GM18498 (cell line): ENCODE measurements around the gene SRPRB.
"Not testable (repeated sequence)": the region's sequence is repeated elsewhere in the genome, so short reads cannot be mapped to it uniquely, and the experiment has no call there.

Source experiments
- ATAC-seq: cut with Tn5 transposase; IDR thresholded peaks from one replicate; pipeline ENCODE4 v1.9.1; 2021; ENCODE audit warnings: mild to moderate bottlenecking, moderate library complexity; ENCODE audit not compliant: unreplicated experiment

The SRPRB gene

GRCh38 chr3:133777807-133778568, 27.6 kb upstream of the SRPRB start:
- no peak for ATAC-seq

DNA sequence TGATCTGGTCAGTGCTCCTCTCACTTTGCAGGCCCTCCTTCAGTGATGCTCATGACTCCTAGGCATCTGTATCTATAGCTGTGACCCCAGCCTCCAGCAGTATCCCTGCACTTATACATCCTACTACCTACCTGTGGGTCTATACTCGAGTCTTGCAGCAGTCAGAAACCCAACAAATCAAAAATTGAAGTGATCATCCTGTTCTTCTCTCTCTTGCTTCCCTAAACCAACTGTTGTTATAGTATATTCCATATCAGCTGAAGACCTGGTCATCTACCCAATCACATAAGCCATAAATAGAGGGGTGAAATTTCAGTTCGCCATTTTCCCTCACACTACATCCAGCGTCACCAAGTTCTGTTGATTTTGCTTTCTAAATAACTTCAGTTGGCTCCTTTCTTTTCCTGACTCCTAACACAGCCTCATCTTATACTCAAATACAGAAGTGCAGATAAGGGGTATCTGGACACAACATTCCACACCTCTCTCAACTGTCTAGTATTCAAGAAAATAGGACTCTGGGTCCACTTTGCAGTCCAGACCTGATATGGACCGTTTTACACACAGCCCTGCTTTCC, 25.9 kb upstream of the SRPRB start:
- no peak for ATAC-seq

- ATAC-seq = not testable (repeated sequence)
Measured at GRCh38 chr3:133780756-133781155, 24.9 kb upstream of the SRPRB start.

GRCh38 chr3:133781570-133781969, 24.0 kb upstream of the SRPRB start:
- ATAC-seq = no peak

DNA sequence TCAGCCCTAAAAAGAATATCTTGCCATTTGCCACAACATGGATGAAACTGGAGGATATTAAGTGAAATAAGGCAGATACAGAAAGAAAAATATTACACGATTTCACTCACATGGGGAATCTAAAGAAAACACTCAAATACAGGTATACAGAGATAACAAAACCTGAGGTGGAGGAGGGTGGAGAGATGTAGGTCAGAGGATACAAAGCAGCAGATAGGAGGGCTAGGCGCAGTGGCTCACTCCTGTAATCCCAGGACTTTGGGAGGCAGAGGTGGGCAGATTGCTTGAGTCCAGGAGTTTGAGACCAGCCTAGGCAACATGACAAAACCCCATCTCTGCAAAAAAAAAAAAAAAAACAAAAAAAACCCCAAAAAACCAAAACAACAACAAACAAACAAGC, 23.2 kb upstream of the SRPRB start:
- no peak for ATAC-seq

DNA sequence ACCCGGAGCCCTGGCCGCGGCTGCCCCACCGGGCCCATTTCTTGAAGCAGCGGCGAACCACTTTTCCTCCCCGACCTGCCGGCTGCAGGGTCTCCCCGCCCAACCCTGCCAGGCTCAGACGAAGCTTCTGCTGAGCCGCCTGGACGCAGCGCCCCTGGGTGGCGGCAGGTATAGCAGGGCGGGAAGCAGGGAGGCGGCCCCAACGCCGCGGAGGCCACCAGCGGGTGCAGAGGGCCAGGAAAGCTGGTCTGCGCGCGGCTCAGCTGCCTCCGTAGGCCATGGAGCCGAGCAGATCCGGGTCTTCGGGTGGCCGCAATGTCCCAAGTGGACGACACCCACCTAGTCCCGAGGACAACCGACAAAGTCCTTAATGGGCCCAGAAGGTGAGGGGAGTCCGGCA, 21.9 kb upstream of the SRPRB start:
- ATAC-seq = no peak

GRCh38 chr3:133788024-133788423, 17.6 kb upstream of the SRPRB start:
- no peak for ATAC-seq

DNA sequence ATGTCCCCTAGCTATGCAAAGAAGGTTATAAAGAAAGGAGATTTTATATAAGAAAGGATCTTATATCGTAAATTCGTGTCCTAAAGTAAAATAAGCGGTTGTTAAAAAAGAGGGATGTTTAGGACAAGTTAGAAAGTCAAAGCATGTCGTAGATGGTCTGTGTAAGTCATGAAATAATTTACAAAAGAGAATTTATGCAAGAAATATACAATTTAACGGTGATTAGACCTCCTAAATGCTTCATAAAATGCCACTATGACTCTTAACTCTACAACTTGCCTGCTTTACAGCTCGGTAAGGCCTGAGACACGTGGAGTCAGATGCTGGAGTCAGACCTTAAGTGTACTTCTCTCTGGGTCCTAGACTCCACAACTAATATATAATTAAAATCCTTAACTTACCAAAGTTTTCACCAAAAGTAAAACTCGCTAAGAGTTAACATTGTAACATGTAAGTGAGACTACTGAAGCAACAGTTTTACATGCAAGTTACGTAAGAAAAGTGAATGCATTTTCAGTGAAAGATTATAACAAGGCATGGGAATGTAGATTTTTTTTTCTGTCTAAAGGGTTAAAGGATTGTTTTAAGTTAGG, 13.3 kb upstream of the SRPRB start:
- ATAC-seq = no peak

DNA sequence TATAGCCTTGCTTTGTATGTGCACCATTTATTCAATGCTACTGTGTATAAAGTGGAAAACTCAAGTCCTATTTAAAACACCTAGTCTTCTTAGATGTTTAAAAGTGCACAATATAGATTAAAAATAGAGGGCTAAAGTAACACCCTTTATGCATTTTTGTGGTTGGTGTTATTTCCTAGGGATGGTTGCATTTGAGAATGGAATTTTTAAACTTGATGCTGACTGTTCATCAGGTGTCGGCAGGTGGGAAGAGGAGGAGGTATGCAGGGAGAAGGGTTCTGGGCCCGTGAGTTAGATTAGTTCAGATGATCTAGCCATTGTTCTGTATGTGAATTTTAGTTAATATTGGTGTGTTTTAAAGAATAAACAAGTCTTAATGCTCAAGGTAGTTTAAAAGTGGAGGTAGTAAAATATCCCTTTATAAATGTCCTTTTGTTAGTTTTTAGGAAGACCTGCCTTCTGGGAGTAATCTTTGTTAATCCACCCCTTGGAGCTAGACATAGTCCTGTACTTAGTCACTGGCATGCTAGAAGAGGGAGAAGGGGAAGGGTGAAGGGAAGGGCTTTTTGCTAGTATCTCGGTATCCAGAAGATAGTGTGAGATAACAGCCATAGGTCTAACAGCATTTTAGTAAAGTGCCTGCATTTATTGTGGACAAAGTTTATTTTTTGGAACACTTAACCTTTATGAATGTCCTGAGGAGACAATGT, 8.1 kb upstream of the SRPRB start:
- no peak for ATAC-seq

- ATAC-seq = no peak
Measured at GRCh38 chr3:133799794-133800585, 5.6 kb upstream of the SRPRB start.

GRCh38 chr3:133803469-133803868, 2.1 kb upstream of the SRPRB start:
- no peak for ATAC-seq

- ATAC-seq = no peak
Measured at GRCh38 chr3:133804896-133805295, 719 bp upstream of the SRPRB start.

GRCh38 chr3:133805384-133805701, 272 bp upstream of the SRPRB start:
- no peak for ATAC-seq

DNA sequence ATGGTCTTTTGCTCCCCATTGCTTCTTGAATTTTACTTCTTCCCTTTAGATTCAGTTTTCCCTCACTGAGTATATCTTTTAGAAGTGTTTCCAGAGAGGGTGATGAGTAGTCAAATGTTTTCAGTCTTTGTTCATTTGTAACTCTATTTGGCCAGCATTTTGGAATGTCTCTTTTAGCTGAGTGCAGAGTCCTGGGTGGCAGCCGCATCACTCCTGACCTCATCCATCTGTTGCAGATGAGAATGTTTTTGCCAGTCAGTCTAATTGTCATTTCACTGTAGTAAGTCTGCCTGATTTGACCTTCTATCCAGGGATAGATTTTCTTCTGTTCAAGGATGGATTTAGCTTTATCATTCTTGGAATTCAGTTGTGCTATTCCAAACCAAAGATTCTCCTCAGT, 7.3 kb downstream of the SRPRB start:
- no peak for ATAC-seq

DNA sequence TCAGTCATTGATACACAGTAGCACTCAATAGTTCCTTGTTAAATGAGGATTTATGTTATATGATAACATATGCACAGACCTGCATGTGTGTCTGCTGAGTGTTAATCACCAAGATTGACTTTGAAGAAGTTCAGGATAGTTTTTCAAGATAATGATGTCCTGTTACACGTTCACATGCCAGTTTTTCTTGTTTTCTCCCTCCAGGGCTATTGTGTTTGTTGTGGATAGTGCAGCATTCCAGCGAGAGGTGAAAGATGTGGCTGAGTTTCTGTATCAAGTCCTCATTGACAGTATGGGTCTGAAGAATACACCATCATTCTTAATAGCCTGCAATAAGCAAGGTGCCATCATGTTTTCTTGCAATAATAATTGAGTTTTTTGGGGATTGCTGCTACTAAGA, 9.8 kb downstream of the SRPRB start:
- no peak for ATAC-seq

GRCh38 chr3:133820129-133820528, 14.5 kb downstream of the SRPRB start:
- ATAC-seq = no peak

DNA sequence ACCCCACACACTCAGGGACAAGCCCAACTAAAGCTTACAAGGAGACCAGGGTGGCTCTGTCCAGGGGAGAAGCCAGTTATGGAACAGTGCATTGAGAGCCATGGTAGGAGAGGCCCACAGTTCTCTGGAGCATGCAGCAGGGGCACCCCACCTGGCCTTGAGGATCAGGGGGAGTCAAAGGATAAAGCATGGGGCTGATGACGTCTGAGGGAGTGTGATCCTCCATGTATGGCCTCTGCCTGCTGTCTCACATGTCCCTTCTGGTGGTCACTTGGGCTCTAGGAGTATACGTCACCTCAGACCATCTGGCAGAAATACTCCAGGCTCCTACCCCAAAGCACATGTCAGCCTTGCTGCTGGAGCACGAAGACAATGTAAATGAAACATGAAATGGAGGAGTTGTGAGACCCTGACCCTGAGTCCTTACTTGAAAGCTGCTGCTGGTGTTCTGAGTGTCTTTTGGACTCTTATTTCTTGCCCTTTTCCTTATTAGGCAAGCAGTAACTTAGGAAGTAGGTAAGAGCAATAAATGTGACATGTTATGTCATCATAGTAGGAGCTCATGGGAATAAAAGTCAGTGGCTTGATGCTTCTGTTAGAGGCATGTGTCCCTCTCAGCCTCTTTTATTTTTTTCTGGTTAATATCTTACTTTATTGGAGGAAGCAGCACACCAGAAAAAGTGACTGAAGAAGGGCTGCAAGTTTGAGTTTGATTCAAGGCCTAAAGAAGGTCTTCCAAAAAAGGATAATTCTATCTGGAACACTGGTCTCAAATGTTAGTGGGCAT, 15.5 kb downstream of the SRPRB start:
- ATAC-seq = no peak

GRCh38 chr3:133821767-133822638, 16.4 kb downstream of the SRPRB start:
- no peak for ATAC-seq

- ATAC-seq = no peak
Measured at GRCh38 chr3:133824961-133825485, 19.4 kb downstream of the SRPRB start.
